Measurements from ENCODE around the gene LRFN4.

LRFN4 gene

DNA sequence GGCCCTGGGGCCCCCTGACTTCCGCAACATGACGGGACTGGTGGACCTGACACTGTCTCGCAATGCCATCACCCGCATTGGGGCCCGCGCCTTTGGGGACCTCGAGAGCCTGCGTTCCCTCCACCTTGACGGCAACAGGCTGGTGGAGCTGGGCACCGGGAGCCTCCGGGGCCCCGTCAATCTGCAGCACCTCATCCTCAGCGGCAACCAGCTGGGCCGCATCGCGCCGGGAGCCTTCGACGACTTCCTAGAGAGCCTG, 992 bp downstream of the LRFN4 start:
- Histone ChIP-seq H3K4me3 (ENCODE audit: low read depth, low read length) (no peak overlapping the region), H3K4me1 (no peaks in the 10 kb centered on the region), H3K4me2 (ENCODE audit: low read length) (no peak overlapping the region), H3K79me2 (no peaks in the 10 kb centered on the region), H3K27me3 (ENCODE audit: control insufficient read depth, insufficient read depth, low read length) (no peaks in the 10 kb centered on the region), H3K27ac (no peak overlapping the region), H3K9ac (no peak overlapping the region), H2AFZ (no peak overlapping the region), H3K36me3 (ENCODE audit: control insufficient read depth, insufficient read depth, low read length) (no peaks in the 10 kb centered on the region), H3K9me3 (ENCODE audit: control insufficient read depth, low read length) (no peaks in the 10 kb centered on the region)
- TF ChIP-seq, protein P1, sequence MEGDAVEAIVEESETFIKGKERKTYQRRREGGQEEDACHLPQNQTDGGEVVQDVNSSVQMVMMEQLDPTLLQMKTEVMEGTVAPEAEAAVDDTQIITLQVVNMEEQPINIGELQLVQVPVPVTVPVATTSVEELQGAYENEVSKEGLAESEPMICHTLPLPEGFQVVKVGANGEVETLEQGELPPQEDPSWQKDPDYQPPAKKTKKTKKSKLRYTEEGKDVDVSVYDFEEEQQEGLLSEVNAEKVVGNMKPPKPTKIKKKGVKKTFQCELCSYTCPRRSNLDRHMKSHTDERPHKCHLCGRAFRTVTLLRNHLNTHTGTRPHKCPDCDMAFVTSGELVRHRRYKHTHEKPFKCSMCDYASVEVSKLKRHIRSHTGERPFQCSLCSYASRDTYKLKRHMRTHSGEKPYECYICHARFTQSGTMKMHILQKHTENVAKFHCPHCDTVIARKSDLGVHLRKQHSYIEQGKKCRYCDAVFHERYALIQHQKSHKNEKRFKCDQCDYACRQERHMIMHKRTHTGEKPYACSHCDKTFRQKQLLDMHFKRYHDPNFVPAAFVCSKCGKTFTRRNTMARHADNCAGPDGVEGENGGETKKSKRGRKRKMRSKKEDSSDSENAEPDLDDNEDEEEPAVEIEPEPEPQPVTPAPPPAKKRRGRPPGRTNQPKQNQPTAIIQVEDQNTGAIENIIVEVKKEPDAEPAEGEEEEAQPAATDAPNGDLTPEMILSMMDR (IDR thresholded peaks at IDR 0.05): no peak

DNA sequence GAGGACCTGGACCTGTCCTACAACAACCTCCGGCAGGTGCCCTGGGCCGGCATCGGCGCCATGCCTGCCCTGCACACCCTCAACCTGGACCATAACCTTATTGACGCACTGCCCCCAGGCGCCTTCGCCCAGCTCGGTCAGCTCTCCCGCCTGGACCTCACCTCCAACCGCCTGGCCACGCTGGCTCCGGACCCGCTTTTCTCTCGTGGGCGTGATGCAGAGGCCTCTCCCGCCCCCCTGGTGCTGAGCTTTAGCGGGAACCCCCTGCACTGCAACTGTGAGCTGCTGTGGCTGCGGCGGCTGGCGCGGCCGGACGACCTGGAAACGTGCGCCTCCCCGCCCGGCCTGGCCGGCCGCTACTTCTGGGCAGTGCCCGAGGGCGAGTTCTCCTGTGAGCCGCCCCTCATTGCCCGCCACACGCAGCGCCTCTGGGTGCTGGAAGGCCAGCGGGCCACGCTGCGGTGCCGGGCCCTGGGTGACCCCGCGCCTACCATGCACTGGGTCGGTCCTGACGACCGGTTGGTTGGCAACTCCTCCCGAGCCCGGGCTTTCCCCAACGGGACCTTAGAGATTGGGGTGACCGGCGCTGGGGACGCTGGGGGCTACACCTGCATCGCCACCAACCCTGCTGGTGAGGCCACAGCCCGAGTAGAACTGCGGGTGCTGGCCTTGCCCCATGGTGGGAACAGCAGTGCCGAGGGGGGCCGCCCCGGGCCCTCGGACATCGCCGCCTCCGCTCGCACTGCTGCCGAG, 1.5 kb downstream of the LRFN4 start:
- no peak overlapping the region for H3K4me3 ChIP-seq (ENCODE audit: low read depth, low read length)
- TF ChIP-seq, protein P1 (IDR thresholded peaks at IDR 0.05): no peak

DNA sequence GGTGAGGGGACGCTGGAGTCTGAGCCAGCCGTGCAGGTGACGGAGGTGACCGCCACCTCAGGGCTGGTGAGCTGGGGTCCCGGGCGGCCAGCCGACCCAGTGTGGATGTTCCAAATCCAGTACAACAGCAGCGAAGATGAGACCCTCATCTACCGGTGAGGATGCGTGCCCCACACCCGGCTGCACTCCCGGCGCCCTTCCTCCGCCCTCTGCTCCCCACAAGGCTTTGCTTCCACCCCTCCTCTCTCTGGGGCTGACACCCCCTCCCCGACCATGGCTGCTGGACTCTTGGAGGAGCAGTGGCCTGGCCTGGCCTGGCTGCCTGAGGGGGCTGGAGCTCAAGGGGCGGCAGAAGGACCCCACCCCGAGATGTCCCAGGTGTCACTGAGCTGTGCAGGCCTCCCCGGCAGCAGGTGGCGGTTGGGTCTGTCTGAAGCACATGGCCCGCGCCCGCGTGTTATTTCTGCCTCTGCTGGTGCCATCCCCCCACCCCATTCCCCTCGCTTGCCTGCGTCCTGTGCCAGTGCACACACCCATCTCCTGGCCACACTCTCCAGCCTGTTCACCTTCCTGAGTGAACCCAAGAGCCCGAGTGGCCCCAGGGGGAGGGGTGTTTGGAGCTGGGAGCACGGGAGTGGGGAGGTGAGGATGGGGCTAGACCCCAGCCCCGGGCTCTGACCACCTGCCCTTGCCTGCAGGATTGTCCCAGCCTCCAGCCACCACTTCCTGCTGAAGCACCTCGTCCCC, 2.2 kb downstream of the LRFN4 start:
- Histone ChIP-seq H3K4me2 (ENCODE audit: low read length) (no peak overlapping the region), H3K9ac (no peak overlapping the region), H3K4me3 (ENCODE audit: low read depth, low read length) (no peak overlapping the region), H3K4me1 (no peaks in the 10 kb centered on the region), H3K36me3 (ENCODE audit: control insufficient read depth, insufficient read depth, low read length) (no peaks in the 10 kb centered on the region), H3K27ac (no peak overlapping the region), H3K27me3 (ENCODE audit: control insufficient read depth, insufficient read depth, low read length) (no peaks in the 10 kb centered on the region), H3K79me2 (no peaks in the 10 kb centered on the region), H3K9me3 (ENCODE audit: control insufficient read depth, low read length) (no peaks in the 10 kb centered on the region), H2AFZ (no peak overlapping the region)
- TF ChIP-seq, protein P1 (IDR thresholded peaks at IDR 0.05): no peak

More for the DNA sequence above, 1.5 kb downstream of the LRFN4 start:
- Histone ChIP-seq H3K4me2 (ENCODE audit: low read length) (no peak overlapping the region), H3K27me3 (ENCODE audit: control insufficient read depth, insufficient read depth, low read length) (no peaks in the 10 kb centered on the region), H3K36me3 (ENCODE audit: control insufficient read depth, insufficient read depth, low read length) (no peaks in the 10 kb centered on the region), H3K4me1 (no peaks in the 10 kb centered on the region), H3K9ac (no peak overlapping the region), H3K79me2 (no peaks in the 10 kb centered on the region), H2AFZ (no peak overlapping the region), H3K27ac (no peak overlapping the region), H3K9me3 (ENCODE audit: control insufficient read depth, low read length) (no peaks in the 10 kb centered on the region)

DNA sequence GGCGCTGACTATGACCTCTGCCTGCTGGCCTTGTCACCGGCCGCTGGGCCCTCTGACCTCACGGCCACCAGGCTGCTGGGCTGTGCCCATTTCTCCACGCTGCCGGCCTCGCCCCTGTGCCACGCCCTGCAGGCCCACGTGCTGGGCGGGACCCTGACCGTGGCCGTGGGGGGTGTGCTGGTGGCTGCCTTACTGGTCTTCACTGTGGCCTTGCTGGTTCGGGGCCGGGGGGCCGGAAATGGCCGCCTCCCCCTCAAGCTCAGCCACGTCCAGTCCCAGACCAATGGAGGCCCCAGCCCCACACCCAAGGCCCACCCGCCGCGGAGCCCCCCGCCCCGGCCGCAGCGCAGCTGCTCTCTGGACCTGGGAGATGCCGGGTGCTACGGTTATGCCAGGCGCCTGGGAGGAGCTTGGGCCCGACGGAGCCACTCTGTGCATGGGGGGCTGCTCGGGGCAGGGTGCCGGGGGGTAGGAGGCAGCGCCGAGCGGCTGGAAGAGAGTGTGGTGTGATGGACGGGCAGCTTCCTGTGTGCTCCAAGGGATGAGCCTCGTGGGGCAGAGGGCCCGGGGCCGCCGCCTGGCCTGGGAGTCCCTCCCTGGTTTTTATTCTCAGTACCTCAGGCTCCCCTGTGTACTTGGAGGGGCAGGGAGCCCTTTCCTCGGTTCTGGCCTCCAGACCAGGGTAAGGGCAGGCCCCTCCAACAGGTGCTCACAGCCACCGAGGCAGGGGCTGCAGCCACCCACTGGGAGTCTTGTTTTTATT, 3.0 kb downstream of the LRFN4 start:
- no peak overlapping the region for H3K4me2 ChIP-seq (ENCODE audit: low read length)
- no peak overlapping the region for H3K9ac ChIP-seq
- H3K4me1 ChIP-seq: no peaks in the 10 kb centered on the region
- no peak overlapping the region for H2AFZ ChIP-seq
- TF ChIP-seq, protein P1 (IDR thresholded peaks at IDR 0.05): no peak
- H3K36me3 ChIP-seq (ENCODE audit: control insufficient read depth, insufficient read depth, low read length): no peaks in the 10 kb centered on the region
- no peaks in the 10 kb centered on the region for H3K79me2 ChIP-seq
- H3K4me3 ChIP-seq (ENCODE audit: low read depth, low read length): no peak overlapping the region
- no peaks in the 10 kb centered on the region for H3K27me3 ChIP-seq (ENCODE audit: control insufficient read depth, insufficient read depth, low read length)
- H3K9me3 ChIP-seq (ENCODE audit: control insufficient read depth, low read length): no peaks in the 10 kb centered on the region
- no peak overlapping the region for H3K27ac ChIP-seq
